Lung (tissue), 12 donors: ENCODE measurements around the gene FAM168A. TPM values are rescaled to one million over a fixed set of nuclear protein-coding genes. Genes with fewer than 3 reads are reported as not detected.

ENCODE experiments used
- ATAC-seq: fragments of 200-7000 bp; cut with Tn5 transposase; one replicate; pipeline ENCODE4 v1.9.1; 2020; ENCODE audit warnings: moderate number of reproducible peaks; ENCODE audit not compliant: insufficient read depth, low FRiP score
- DNase-seq, 3 donors: peaks; one replicate each; pipeline ENCODE4 v3.0.0-alpha.2; 2013 to 2017
- H3K27ac ChIP-seq, 2 donors: one replicate each; pipeline ENCODE4 v1.5.1; 2013; ENCODE audit warnings: mild to moderate bottlenecking in 2 of 2, moderate library complexity in 2 of 2, control low read depth in 1 of 2, inconsistent platforms in 1 of 2, low read depth in 1 of 2, low read length in 1 of 2
- H3K27me3 ChIP-seq, 3 donors: one replicate each; pipeline ENCODE4 v1.5.1; 2013; ENCODE audit warnings: low read length in 2 of 3; ENCODE audit not compliant: control insufficient read depth in 3 of 3, insufficient read depth in 3 of 3
- H3K36me3 ChIP-seq, 4 donors: one replicate each; pipeline ENCODE4 v1.5.1; 2013; ENCODE audit warnings: low read length in 4 of 4, mild to moderate bottlenecking in 1 of 4, moderate library complexity in 1 of 4; ENCODE audit not compliant: control insufficient read depth in 4 of 4, insufficient read depth in 4 of 4
- H3K4me1 ChIP-seq, 5 donors: one replicate each; pipeline ENCODE4 v1.5.1; 2013; ENCODE audit warnings: low read length in 5 of 5, mild to moderate bottlenecking in 2 of 5, moderate library complexity in 1 of 5; ENCODE audit not compliant: control insufficient read depth in 5 of 5, insufficient read depth in 5 of 5
- H3K4me3 ChIP-seq: one replicate; pipeline ENCODE4 v1.5.1; 2013; ENCODE audit warnings: mild to moderate bottlenecking, control low read depth, moderate library complexity
- H3K9ac ChIP-seq, 2 donors: one replicate each; pipeline ENCODE4 v1.5.1; 2013; ENCODE audit warnings: low read length in 2 of 2, control low read depth in 1 of 2; ENCODE audit not compliant: insufficient read depth in 1 of 2
- H3K9me3 ChIP-seq, 4 donors: one replicate each; pipeline ENCODE4 v1.5.1; 2013; ENCODE audit warnings: low read length in 3 of 4, mild to moderate bottlenecking in 1 of 4, moderate library complexity in 1 of 4; ENCODE audit not compliant: control insufficient read depth in 4 of 4, insufficient read depth in 3 of 4
- CTCF ChIP-seq: IDR thresholded peaks from 2 replicates; pipeline ENCODE4 v1.5.1; 2012; ENCODE audit warnings: mild to moderate bottlenecking; ENCODE audit errors: control extremely low read depth, extremely low read depth
- WGBS, 2 donors: extraction: QIAGEN DNeasy Blood & Tissue Kit; methylation state at CpG; one replicate each; pipeline ENCODE4 v1.1.7; 2013; 5-methylcytosine and 5-hydroxymethylcytosine counted together
- polyA plus RNA-seq, 2 donors: library from polyadenylated mRNA; stranded (reverse); fragments of 200-250 nt; gene quantifications; one replicate each; pipeline ENCODE4 v1.2.1, GENCODE V29; 2013
- total RNA-seq, 2 donors: library from RNA; depleted of rRNA in 1 of 2; stranded (reverse); fragments of >200 nt in 1 of 2; gene quantifications; one replicate each; pipeline ENCODE4 v1.2.1, GENCODE V29; 2014 to 2021
- donor health status: control.
- donor health status: control.
- donor health status: Bipolar disorder and iron deficiency.
- donor health status: healthy.
- donor health status: DM: yes; HTN: yes; CAD: no.

FAM168A gene
- total and polyA plus RNA-seq, 4 donors: 6.7 to 25.5 (median 17.1) TPM

GRCh38 chr11:73528483-73529203 is 69.3 kb downstream of the FAM168A start:
- no peaks in the 10 kb centered on the region for H3K9me3 ChIP-seq
- ATAC-seq (no peak), DNase-seq (no peak)
- no peak for TF ChIP-seq CTCF
- no peak overlapping the region for H3K9ac ChIP-seq
- H3K27ac ChIP-seq: peak overlapping the region in 1 of 2 donors; percentile 82
- 7 to 14% methylated on average over 5 of the region's 5 CpGs for WGBS, 2 donors
- no peaks in the 10 kb centered on the region for H3K27me3 ChIP-seq
- H3K4me1 ChIP-seq: peaks cover 0 to 30% (median 12%) of the 10 kb centered on the region in 5 donors
- no peak overlapping the region for H3K4me3 ChIP-seq
- H3K36me3 ChIP-seq: no peaks in the 10 kb centered on the region

- Histone ChIP-seq H3K27me3 (no peaks in the 10 kb centered on the region), H3K27ac (no peak overlapping the region), H3K9ac (no peak overlapping the region), H3K36me3 (no peaks in the 10 kb centered on the region), H3K9me3 (no peaks in the 10 kb centered on the region), H3K4me3 (no peak overlapping the region), H3K4me1 (peaks cover 0 to 30% (median 12%) of the 10 kb centered on the region in 5 donors)
- no peak for DNase-seq
- no peak for TF ChIP-seq CTCF
- 83 to 91% methylated on average over 5 of the region's 5 CpGs for WGBS, 2 donors
- no peak for ATAC-seq
These were observed 69.9 kb downstream of the FAM168A start for GRCh38 chr11:73528013-73528412.

- Histone ChIP-seq H3K9me3 (no peaks in the 10 kb centered on the region), H3K36me3 (no peaks in the 10 kb centered on the region), H3K4me1 (peaks cover 0 to 25% (median 5%) of the 10 kb centered on the region in 5 donors), H3K4me3 (no peak overlapping the region), H3K27me3 (no peaks in the 10 kb centered on the region), H3K27ac (no peak overlapping the region), H3K9ac (no peak overlapping the region)
- no peak for TF ChIP-seq CTCF
- DNase-seq (no peak), ATAC-seq (no peak)
- 98 to 100% methylated on average over 1 of the region's 1 CpG for WGBS, 2 donors
These were observed 72.3 kb downstream of the FAM168A start for GRCh38 chr11:73525611-73526010.
